ENCODE data around the gene PRND.

Gene PRND

DNA sequence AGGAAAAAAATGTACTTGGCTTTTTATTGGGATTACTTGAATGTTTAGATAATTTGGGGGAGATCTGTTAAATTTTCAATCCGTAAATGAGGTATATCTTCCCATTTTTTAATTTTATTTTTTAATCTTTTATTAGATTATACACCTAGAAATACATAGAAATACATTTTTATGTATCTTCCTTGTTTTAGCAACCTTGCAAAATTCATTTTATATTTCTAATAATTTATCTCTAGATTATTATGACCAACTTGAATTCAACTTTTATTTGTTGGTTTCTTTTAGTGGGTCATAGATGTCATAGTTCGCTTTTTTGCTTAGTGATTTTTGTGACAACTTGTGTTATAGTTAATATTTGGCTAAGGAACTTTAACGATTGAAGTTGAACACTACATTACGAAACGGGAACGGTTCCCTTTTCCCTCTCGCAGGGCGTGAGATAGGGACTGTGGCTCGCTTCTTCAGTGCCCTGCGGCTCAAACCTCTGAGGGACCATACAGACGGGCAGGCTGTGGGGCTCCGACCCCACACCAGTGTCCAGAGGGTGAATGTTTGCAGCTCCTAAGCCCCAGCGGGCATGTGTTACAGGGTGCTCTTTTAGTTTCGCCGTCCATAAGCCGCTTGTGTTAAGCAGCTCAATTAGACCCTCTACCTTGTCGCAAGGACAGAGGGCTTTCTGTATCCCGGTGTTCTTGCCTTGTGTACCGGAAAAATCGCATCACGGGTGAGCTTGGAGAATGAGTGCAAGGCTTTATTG, 53.8 kb downstream of the PRND start:
- no peak overlapping the region for H3K4me3 ChIP-seq (ENCODE audit: low read depth, low read length)
- DNase-seq (ENCODE audit: low read depth): no peak
- no peak for TF ChIP-seq CTCF (conservative IDR thresholded peaks at IDR 0.05; ENCODE audit: low read depth, low read length)

GRCh38 chr20:4776079-4776630, 54.4 kb downstream of the PRND start:
- no peak for DNase-seq (ENCODE audit: low read depth)
- H3K4me3 ChIP-seq (ENCODE audit: low read depth, low read length): no peak overlapping the region

More at GRCh38 chr20:4776079-4776630, 54.4 kb downstream of the PRND start:
- TF ChIP-seq CTCF (conservative IDR thresholded peaks at IDR 0.05; ENCODE audit: low read depth, low read length): no peak
